IPS DF 6.9 (cell line): Measurements from ENCODE around the gene CACNG7.
A peak's percentile ranks its signal among the peaks of the same experiment; 100 is the strongest.

Source experiments
- DNase-seq: peaks from one replicate; pipeline ENCODE4 v3.0.0-alpha.2; 2013; ENCODE audit warnings: low read depth, low spot score
- H3K27ac ChIP-seq: one replicate; pipeline ENCODE4 v1.5.1; 2013; ENCODE audit warnings: low read length, control low read depth
- H3K27me3 ChIP-seq: 2 replicates; pipeline ENCODE4 v1.6.1; 2013; ENCODE audit warnings: mild to moderate bottlenecking, low read length; ENCODE audit not compliant: control insufficient read depth, insufficient read depth
- H3K36me3 ChIP-seq: 2 replicates; pipeline ENCODE4 v1.6.1; 2013; ENCODE audit warnings: low read length; ENCODE audit not compliant: control insufficient read depth, insufficient read depth
- H3K4me1 ChIP-seq: 2 replicates; pipeline ENCODE4 v1.6.1; 2013; ENCODE audit warnings: low read length; ENCODE audit not compliant: control insufficient read depth, insufficient read depth
- H3K4me3 ChIP-seq: 2 replicates; pipeline ENCODE4 v1.5.1; 2013; ENCODE audit warnings: mild to moderate bottlenecking, low read length
- H3K9me3 ChIP-seq: 2 replicates; pipeline ENCODE4 v1.6.1; 2013; ENCODE audit warnings: low read length, inconsistent platforms; ENCODE audit not compliant: control insufficient read depth, insufficient read depth
- WGBS: extraction: QIAGEN DNeasy Blood & Tissue Kit; methylation state at CpG from one replicate; pipeline ENCODE4 v1.1.7; 2013; ENCODE audit warnings: mixed read lengths, missing lambda C conversion rate; ENCODE audit not compliant: insufficient read length, insufficient coverage; 5-methylcytosine and 5-hydroxymethylcytosine counted together

Gene CACNG7

GRCh38 chr19:53906211-53907192 lies 2.6 kb upstream of the CACNG7 start:
- Histone ChIP-seq H3K4me1 (peaks cover 7% of the 10 kb centered on the region; the same call in 1 of the 2 replicates), H3K9me3 (no peaks in the 10 kb centered on the region), H3K27me3 (peaks cover 3% of the 10 kb centered on the region; the same call in 1 of the 2 replicates), H3K36me3 (no peaks in the 10 kb centered on the region), H3K4me3 (peak overlapping the region; percentile 36; the same call in 1 of the 2 replicates), H3K27ac (no peak overlapping the region)
- WGBS = no CpG with 5 or more reads among the region's 48 CpGs
- no peak for DNase-seq

- DNase-seq = no peak
- WGBS = no CpG with 5 or more reads among the region's 14 CpGs
- peaks cover 7% of the 10 kb centered on the region; the same call in 1 of the 2 replicates for H3K4me1 ChIP-seq
- H3K36me3 ChIP-seq = no peaks in the 10 kb centered on the region
- peaks cover 3% of the 10 kb centered on the region; the same call in 1 of the 2 replicates for H3K27me3 ChIP-seq
- H3K4me3 ChIP-seq = peak overlapping the region; percentile 36; the same call in 1 of the 2 replicates
- H3K27ac ChIP-seq = no peak overlapping the region
- no peaks in the 10 kb centered on the region for H3K9me3 ChIP-seq
Measured at GRCh38 chr19:53907193-53907581, 1.9 kb upstream of the CACNG7 start.

- WGBS = no CpG with 5 or more reads among the region's 17 CpGs
- Histone ChIP-seq H3K27ac (no peak overlapping the region), H3K4me3 (peak overlapping the region; percentile 49; the same call in 1 of the 2 replicates), H3K4me1 (peaks cover 7% of the 10 kb centered on the region; the same call in 1 of the 2 replicates), H3K9me3 (no peaks in the 10 kb centered on the region), H3K36me3 (no peaks in the 10 kb centered on the region), H3K27me3 (peaks cover 3% of the 10 kb centered on the region; the same call in 1 of the 2 replicates)
- no peak for DNase-seq
Measured at GRCh38 chr19:53907690-53908089, 1.4 kb upstream of the CACNG7 start.

GRCh38 chr19:53908106-53908934 lies 758 bp upstream of the CACNG7 start:
- DNase-seq = no peak
- no CpG with 5 or more reads among the region's 51 CpGs for WGBS
- no peaks in the 10 kb centered on the region for H3K9me3 ChIP-seq
- H3K4me3 ChIP-seq = peak overlapping the region; percentile 49; the same call in 1 of the 2 replicates
- no peaks in the 10 kb centered on the region for H3K36me3 ChIP-seq
- H3K27me3 ChIP-seq = peaks cover 3% of the 10 kb centered on the region; the same call in 1 of the 2 replicates
- H3K27ac ChIP-seq = no peak overlapping the region
- H3K4me1 ChIP-seq = peaks cover 7% of the 10 kb centered on the region; the same call in 1 of the 2 replicates

- Histone ChIP-seq H3K27me3 (peaks cover 3% of the 10 kb centered on the region; the same call in 1 of the 2 replicates), H3K27ac (no peak overlapping the region), H3K9me3 (no peaks in the 10 kb centered on the region), H3K4me1 (peaks cover 7% of the 10 kb centered on the region; the same call in 1 of the 2 replicates), H3K36me3 (no peaks in the 10 kb centered on the region), H3K4me3 (peak overlapping the region; percentile 84)
- DNase-seq = no peak
- WGBS = no CpG with 5 or more reads among the region's 47 CpGs
Measured at GRCh38 chr19:53909471-53910169, 542 bp downstream of the CACNG7 start.

GRCh38 chr19:53910170-53910518 lies 1.1 kb downstream of the CACNG7 start:
- Histone ChIP-seq H3K27me3 (peaks cover 3% of the 10 kb centered on the region; the same call in 1 of the 2 replicates), H3K9me3 (no peaks in the 10 kb centered on the region), H3K36me3 (no peaks in the 10 kb centered on the region), H3K4me3 (peak overlapping the region; percentile 84; the same call in 1 of the 2 replicates), H3K27ac (no peak overlapping the region), H3K4me1 (peaks cover 7% of the 10 kb centered on the region; the same call in 1 of the 2 replicates)
- no peak for DNase-seq
- WGBS = no CpG with 5 or more reads among the region's 13 CpGs

- Histone ChIP-seq H3K36me3 (peaks cover 11% of the 10 kb centered on the region; the same call in 1 of the 2 replicates), H3K4me3 (no peak overlapping the region), H3K9me3 (no peaks in the 10 kb centered on the region), H3K4me1 (no peaks in the 10 kb centered on the region), H3K27ac (no peak overlapping the region), H3K27me3 (peaks cover 3% of the 10 kb centered on the region; the same call in 1 of the 2 replicates)
- DNase-seq = no peak
- no CpG with 5 or more reads among the region's 18 CpGs for WGBS
Measured at GRCh38 chr19:53912653-53913052, 3.6 kb downstream of the CACNG7 start.

- peaks cover 14% of the 10 kb centered on the region; the same call in 1 of the 2 replicates for H3K36me3 ChIP-seq
- no CpG with 5 or more reads among the region's 8 CpGs for WGBS
Measured at GRCh38 chr19:53915000-53915399, 5.9 kb downstream of the CACNG7 start.

GRCh38 chr19:53916004-53916403 lies 6.9 kb downstream of the CACNG7 start:
- H3K9me3 ChIP-seq = no peaks in the 10 kb centered on the region
- WGBS = no CpG with 5 or more reads among the region's 6 CpGs
- no peak overlapping the region for H3K4me3 ChIP-seq
- DNase-seq = no peak
- H3K27ac ChIP-seq = no peak overlapping the region
- no peaks in the 10 kb centered on the region for H3K4me1 ChIP-seq
- peaks cover 14% of the 10 kb centered on the region; the same call in 1 of the 2 replicates for H3K36me3 ChIP-seq
- no peaks in the 10 kb centered on the region for H3K27me3 ChIP-seq

More at GRCh38 chr19:53915000-53915399, 5.9 kb downstream of the CACNG7 start:
- Histone ChIP-seq H3K4me1 (no peaks in the 10 kb centered on the region), H3K27ac (no peak overlapping the region), H3K27me3 (peaks cover 3% of the 10 kb centered on the region; the same call in 1 of the 2 replicates), H3K4me3 (no peak overlapping the region), H3K9me3 (no peaks in the 10 kb centered on the region)
- DNase-seq = no peak
